Thoracic aorta (tissue), 2 donors: ENCODE results near the gene DNAJB8. TPM values are rescaled to one million over a fixed set of nuclear protein-coding genes. Genes with fewer than 3 reads are reported as not detected.

ENCODE experiments used
- ATAC-seq: fragments of 150-250 bp; one replicate; pipeline ENCODE4 v1.8.0; 2017; ENCODE audit warnings: low read depth; ENCODE audit not compliant: insufficient number of reproducible peaks, low FRiP score
- DNase-seq: peaks from one replicate; pipeline ENCODE4 v3.0.0-alpha.2; 2020; ENCODE audit warnings: low spot score
- H3K27ac ChIP-seq, 2 donors: fragments of 200-600 bp; sonication (generic); 1 replicate in 1 of 2; 2 replicates in 1 of 2; pipeline ENCODE4 v1.5.1; 2016; ENCODE audit warnings: mild to moderate bottlenecking in 2 of 2, moderate library complexity in 2 of 2
- H3K27me3 ChIP-seq: fragments of 200-600 bp; sonication (generic); replicated peaks from 2 replicates; pipeline ENCODE4 v1.6.0; 2016; ENCODE audit warnings: mild to moderate bottlenecking; ENCODE audit not compliant: insufficient read depth
- H3K36me3 ChIP-seq: fragments of 200-600 bp; sonication (generic); one replicate; pipeline ENCODE4 v1.5.1; 2016
- H3K4me1 ChIP-seq, 2 donors: fragments of 200-600 bp; sonication (generic); 1 replicate in 1 of 2; 2 replicates in 1 of 2; pipeline versions ENCODE4 v1.5.1 to v1.6.0; 2016; ENCODE audit warnings: low read depth in 2 of 2, mild to moderate bottlenecking in 1 of 2; ENCODE audit not compliant: control insufficient read depth in 1 of 2
- H3K4me3 ChIP-seq: fragments of 200-600 bp; sonication (generic); 2 replicates; pipeline ENCODE4 v1.5.1; 2016; ENCODE audit warnings: mild to moderate bottlenecking
- H3K9me3 ChIP-seq: fragments of 200-600 bp; sonication (generic); 2 replicates; pipeline ENCODE4 v1.5.1; 2016
- total RNA-seq, 2 donors: library from RNA; depleted of rRNA; stranded (reverse); fragments of >200 nt; gene quantifications; one replicate each; pipeline versions ENCODE4 v1.1.0 to v1.2.3, GENCODE V29; 2016
- TF ChIP-seq, protein P1 (sequence below): fragments of 200-600 bp; sonication (generic); IDR thresholded peaks from one replicate; pipeline ENCODE4 v1.5.1; 2019; ENCODE audit warnings: antibody characterized with exemption

The DNAJB8 gene
- total RNA-seq, 2 donors from 2014 or later: not detected

DNA sequence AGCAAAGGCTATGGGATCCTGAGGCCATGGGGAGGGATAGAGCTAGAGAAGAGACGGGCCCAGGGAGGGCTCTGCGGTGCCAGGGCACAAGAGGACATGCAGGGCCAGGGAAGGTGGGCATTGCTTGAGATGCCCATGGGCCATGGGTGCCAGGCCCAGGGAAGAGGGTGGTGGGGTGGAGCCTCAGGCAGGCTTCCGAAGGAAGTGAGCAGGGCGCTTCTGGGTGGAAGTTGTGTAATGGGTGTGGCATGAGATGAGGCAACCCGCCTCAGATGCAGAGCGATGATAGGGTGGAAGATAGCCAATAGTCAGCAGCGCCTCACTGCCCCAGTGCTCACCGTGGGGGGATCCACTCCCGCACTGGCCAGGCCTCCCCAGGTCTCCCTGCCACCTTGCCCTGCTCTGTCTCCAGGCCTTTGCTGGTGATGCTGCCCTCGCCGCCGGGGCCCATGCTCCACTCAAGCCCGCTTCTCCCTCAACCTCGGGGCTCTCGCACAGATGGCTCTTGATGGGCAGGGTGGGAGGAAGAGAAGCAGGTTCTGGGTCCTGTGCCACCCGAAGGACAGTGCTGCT, 51.4 kb downstream of the DNAJB8 start:
- TF ChIP-seq, protein P1, sequence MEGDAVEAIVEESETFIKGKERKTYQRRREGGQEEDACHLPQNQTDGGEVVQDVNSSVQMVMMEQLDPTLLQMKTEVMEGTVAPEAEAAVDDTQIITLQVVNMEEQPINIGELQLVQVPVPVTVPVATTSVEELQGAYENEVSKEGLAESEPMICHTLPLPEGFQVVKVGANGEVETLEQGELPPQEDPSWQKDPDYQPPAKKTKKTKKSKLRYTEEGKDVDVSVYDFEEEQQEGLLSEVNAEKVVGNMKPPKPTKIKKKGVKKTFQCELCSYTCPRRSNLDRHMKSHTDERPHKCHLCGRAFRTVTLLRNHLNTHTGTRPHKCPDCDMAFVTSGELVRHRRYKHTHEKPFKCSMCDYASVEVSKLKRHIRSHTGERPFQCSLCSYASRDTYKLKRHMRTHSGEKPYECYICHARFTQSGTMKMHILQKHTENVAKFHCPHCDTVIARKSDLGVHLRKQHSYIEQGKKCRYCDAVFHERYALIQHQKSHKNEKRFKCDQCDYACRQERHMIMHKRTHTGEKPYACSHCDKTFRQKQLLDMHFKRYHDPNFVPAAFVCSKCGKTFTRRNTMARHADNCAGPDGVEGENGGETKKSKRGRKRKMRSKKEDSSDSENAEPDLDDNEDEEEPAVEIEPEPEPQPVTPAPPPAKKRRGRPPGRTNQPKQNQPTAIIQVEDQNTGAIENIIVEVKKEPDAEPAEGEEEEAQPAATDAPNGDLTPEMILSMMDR: no peak
- ATAC-seq (no peak), DNase-seq (no peak)
- no peaks in the 10 kb centered on the region for H3K27me3 ChIP-seq
- H3K4me1 ChIP-seq: no peaks in the 10 kb centered on the region
- H3K27ac ChIP-seq: no peak overlapping the region
- H3K36me3 ChIP-seq: no peaks in the 10 kb centered on the region
- no peaks in the 10 kb centered on the region for H3K9me3 ChIP-seq
- H3K4me3 ChIP-seq: no peak overlapping the region

DNA sequence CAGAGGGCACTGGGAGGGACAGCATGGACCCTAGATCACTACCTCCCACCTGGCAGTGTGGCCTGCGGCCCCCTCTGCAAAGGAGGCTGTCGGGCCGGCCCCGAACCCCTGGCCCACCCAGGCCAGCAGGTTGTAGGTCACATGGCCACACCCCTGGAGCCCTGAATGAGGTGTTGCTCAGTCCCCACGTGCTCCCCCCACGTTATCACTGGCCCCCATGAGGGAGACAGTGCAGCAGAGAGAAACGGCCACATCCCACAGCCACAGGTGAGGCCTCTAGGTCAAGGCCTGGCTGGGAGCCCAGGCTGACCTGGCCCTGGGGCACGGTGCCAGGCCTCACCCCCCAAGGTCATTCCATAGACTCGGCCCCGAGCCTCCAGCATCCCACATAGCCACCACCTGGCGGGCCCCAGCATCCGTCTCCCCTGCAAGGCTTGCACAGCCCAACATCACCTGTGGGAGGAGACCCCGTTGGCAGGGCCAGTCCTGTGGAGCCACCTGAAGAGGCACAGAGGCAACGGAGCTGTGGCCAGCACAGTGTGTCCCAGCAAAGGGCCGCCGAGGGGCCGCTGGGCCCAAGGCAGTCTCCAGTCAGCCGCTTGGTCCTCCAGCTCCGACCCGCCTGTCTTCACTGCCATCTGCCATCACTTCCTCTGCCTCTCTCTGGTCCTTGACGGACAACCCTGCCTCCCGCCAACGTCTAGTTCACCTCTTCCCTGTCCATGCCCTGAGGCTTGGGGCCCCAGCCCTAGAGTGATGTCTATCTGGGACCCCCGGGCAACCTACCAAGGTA, 53.1 kb downstream of the DNAJB8 start:
- no peaks in the 10 kb centered on the region for H3K27me3 ChIP-seq
- H3K4me3 ChIP-seq: no peak overlapping the region
- H3K27ac ChIP-seq: no peak overlapping the region
- no peaks in the 10 kb centered on the region for H3K9me3 ChIP-seq
- DNase-seq (no peak), ATAC-seq (no peak)
- TF ChIP-seq, protein P1: no peak
- no peaks in the 10 kb centered on the region for H3K4me1 ChIP-seq
- no peaks in the 10 kb centered on the region for H3K36me3 ChIP-seq

DNA sequence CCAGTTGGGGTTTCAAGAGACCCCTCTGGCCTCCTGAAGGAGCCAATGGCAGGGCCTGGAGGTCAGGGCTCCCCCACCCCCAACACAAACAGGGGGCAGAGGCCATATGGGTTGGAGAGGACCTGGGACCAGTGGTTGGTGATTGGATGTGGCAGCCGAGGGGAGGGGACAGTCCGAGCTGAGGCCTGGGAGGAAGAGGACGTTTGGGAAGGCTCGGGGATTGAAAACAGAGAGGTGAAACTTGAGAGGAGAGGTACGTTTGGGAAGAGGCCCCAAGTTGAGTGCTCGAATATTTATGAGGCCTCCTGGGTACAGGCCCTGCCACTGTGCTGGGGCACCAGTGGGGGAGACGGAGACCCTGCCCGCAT, 53.7 kb downstream of the DNAJB8 start:
- Histone ChIP-seq H3K36me3 (no peaks in the 10 kb centered on the region), H3K27me3 (no peaks in the 10 kb centered on the region), H3K4me1 (no peaks in the 10 kb centered on the region), H3K27ac (no peak overlapping the region), H3K9me3 (no peaks in the 10 kb centered on the region), H3K4me3 (no peak overlapping the region)
- no peak for DNase-seq
- TF ChIP-seq, protein P1: no peak
- ATAC-seq: no peak

Other genes with a start within 250 kb of the DNAJB8 start
- 10 to 100 TPM in 1 of 2 donors, 1 to 10 TPM in 1; 5.2 to 21.3 TPM for gene GATA2, start 26.3 kb upstream of the DNAJB8 start, total RNA-seq
- 100 to 1,000 TPM; 202 to 227 TPM for gene RPN1, start 183.9 kb upstream of the DNAJB8 start, total RNA-seq